Measurements from ENCODE around the gene ASAP3.

The ASAP3 gene

GRCh38 chr1:23475641-23476040 is 8.3 kb downstream of the ASAP3 start:
- TF ChIP-seq GATA2 (IDR thresholded peaks at IDR 0.05; ENCODE audit: low read depth, low read length), result no peak
- TF ChIP-seq GATA3 (IDR thresholded peaks at IDR 0.05; ENCODE audit: low read depth, low read length), result no peak

DNA sequence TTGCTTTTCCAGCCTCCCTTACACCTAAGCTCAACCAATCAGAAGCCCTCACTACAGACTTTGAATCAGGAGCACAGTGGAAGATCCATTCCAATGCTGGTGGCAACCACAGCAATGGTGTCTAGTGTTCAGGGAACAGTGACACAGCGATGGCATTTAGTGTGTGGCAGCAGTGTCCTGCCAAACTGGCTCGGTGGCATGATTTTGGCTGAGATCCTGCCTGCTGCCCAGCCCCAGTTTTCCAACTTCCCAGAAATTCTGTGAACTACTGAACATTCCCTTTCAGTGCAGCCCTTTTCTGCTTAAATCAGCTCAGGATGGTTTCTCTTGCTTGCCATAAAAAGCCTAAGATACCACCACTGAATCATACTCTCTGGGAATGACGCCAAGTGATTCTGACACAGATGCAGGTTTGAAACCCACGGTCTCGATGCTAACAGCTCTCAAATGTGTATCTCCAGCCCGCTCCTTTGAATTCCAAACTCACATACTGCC is 8.8 kb downstream of the ASAP3 start:
- TF ChIP-seq GATA3 (IDR thresholded peaks at IDR 0.05; ENCODE audit: low read depth, low read length), result no peak
- no peak for TF ChIP-seq GATA2 (IDR thresholded peaks at IDR 0.05; ENCODE audit: low read depth, low read length)

DNA sequence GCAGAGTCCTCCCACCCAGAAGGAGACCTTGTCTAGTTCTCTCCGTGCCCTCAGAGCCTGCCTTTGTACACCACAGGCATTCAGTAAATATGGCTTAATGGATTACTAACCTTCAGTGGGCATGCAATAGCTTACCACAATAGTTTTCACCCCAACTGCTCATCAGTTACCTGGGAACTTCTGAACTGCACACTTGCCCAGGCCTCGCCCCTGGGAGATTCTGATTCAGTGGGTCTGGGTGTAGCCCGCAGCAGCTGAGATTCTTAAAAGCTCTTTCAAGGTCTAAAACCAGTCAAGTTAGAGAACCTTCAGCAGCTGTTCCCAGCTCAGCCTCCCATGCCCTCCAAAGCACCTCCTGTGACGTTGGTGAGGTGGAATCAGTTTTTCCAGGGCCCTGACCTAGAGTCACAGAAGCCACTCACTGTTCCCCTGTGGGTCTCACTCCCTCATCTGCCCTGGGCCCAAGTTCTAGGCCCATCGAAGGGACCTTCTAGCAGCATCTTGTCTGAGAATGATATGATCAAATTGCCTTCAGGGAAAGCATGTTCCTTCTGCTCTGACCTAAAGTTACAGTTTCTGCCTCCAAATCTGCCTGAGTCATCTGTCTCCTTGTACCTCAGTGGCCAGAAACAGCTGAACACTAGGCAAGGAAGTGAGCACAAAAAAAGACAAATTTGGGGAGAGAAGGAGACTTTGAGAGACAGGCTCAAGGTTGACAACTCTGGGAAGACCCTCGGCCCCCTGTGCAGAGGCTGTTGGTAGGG is 10.8 kb downstream of the ASAP3 start:
- TF ChIP-seq GATA3 (IDR thresholded peaks at IDR 0.05; ENCODE audit: low read depth, low read length) (no peak), GATA2 (IDR thresholded peaks at IDR 0.05; ENCODE audit: low read depth, low read length) (no peak)

GRCh38 chr1:23472351-23473036 is 11.5 kb downstream of the ASAP3 start:
- TF ChIP-seq GATA2 (IDR thresholded peaks at IDR 0.05; ENCODE audit: low read depth, low read length), result no peak
- TF ChIP-seq GATA3 (IDR thresholded peaks at IDR 0.05; ENCODE audit: low read depth, low read length), result no peak

DNA sequence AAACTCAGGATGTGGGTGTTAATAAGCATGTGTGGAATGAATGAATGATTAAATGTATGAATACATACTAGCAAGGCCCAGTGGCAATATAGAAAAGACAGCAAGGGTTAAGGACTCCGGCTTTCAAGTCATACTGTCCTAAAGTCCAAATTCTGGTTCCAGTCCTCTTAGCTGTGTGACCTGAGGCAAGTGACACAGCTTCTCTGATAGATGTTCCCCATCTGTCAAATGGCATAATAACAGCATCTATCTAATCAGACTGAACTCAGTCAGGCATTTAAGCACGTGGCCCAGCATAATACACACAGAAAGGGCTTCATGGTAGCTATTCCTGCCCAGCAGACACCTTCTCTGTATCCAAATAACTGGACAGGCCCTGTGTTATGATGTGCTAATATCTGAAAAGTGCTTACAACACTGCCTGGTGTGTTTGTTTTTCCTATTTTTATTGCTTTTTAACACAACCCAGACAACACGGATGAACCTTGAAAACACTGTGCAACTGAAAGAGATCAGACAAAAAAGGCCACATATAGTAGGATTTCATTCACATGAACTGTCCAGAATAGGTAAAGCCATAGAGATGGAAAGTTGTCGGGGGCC is 12.4 kb downstream of the ASAP3 start:
- TF ChIP-seq GATA3 (IDR thresholded peaks at IDR 0.05; ENCODE audit: low read depth, low read length), result no peak
- TF ChIP-seq GATA2 (IDR thresholded peaks at IDR 0.05; ENCODE audit: low read depth, low read length), result no peak

- TF ChIP-seq GATA2 (IDR thresholded peaks at IDR 0.05; ENCODE audit: low read depth, low read length), result no peak
- TF ChIP-seq GATA3 (IDR thresholded peaks at IDR 0.05; ENCODE audit: low read depth, low read length), result no peak
These were observed 13.5 kb downstream of the ASAP3 start for GRCh38 chr1:23470282-23471070.

DNA sequence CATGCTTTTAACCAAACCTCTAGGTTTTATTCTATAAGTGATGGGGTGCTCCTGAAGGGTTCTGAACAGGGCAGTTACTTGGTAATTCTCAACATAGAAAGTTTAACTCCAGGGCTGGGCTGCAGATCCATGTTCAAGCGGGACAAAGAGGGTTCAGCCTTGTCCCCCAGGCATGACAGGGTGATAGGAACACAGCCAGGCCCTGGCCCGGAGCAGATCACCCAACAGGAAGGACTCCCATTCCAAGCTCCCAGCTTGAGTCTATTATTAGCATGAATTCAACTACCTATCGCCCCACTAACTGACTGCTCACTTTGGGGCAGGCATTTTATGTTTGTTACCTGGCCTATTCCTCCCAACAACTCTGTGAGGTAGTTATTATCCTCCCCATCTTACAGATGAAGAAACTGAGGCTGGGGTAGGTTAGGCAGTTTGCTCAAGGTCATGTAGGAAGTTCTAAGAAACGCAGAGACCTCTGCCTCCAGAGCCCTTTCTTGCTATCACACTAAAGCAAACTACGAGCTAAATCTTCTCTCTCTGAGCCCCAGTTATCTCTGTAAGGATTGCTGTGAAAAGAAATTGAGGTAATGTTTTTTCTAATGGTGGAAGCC is 14.5 kb downstream of the ASAP3 start:
- no peak for TF ChIP-seq GATA3 (IDR thresholded peaks at IDR 0.05; ENCODE audit: low read depth, low read length)
- TF ChIP-seq GATA2 (IDR thresholded peaks at IDR 0.05; ENCODE audit: low read depth, low read length), result no peak

DNA sequence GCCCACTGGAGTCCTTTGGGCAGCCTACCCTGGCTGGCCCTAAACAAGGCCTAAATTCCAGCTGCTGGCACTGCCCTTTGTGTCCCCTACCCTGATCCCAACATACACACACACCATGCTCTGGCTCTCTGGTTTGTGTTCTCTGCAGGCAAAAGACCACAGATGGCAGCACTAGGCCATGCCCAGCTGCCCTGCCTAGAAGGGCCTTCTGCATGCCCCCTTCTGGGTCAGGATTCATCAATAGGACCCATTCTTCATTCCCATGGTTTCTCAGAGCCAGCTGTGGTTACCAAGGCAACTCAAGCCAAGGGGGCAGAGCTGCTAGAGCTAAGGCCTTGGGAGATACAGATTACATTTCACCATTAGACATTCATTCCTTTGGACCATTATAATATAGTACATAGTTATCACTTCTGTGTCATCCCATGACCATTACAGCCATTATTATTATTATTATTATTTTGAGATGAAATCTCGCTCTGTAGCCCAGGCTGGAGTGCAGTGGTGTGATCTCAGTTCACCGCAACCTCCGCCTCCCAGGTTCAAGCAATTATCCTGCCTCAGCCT is 17.5 kb downstream of the ASAP3 start:
- TF ChIP-seq GATA2 (IDR thresholded peaks at IDR 0.05; ENCODE audit: low read depth, low read length), result no peak
- no peak for TF ChIP-seq GATA3 (IDR thresholded peaks at IDR 0.05; ENCODE audit: low read depth, low read length)

DNA sequence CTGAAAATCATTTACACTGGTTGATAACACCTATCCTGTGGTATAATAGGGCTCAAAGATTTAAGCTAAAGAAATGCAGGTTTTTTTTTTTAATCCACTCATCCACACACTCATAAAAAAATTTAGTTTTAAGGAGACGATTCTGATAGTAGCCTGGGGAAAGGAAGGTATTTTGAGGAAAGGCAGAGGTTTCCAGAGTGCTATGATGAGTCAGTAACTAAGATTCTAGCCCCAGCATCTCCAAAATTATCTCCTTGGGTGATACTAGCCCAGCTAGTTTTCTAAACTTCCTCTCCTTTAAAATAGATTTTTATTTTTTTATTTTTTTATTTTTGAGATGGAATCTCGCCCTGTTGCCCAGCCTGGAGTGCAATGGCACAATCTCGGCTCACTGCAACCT is 20.7 kb downstream of the ASAP3 start:
- no peak for TF ChIP-seq GATA3 (IDR thresholded peaks at IDR 0.05; ENCODE audit: low read depth, low read length)
- no peak for TF ChIP-seq GATA2 (IDR thresholded peaks at IDR 0.05; ENCODE audit: low read depth, low read length)

GRCh38 chr1:23462766-23463165 is 21.2 kb downstream of the ASAP3 start:
- TF ChIP-seq GATA3 (IDR thresholded peaks at IDR 0.05; ENCODE audit: low read depth, low read length) (no peak), GATA2 (IDR thresholded peaks at IDR 0.05; ENCODE audit: low read depth, low read length) (no peak)

DNA sequence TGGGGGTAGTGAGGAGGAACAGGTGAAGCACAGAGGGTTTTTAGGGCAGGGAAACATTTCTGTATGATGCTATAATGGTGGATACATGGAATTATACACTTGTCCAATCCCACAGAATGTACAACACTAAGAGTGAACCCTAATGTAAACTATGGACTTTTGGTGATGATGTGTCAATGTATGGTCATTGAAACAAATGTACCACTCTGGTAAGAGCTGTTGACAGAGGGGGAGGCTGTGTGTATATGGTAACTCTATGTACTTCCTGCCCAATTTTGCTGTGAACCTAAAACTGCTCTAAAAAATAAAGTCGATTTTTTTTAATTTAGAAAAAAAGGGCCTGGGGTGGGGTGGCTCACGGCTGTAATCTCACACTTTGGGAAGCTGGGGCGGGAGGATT is 22.9 kb downstream of the ASAP3 start:
- no peak for TF ChIP-seq GATA3 (IDR thresholded peaks at IDR 0.05; ENCODE audit: low read depth, low read length)
- TF ChIP-seq GATA2 (IDR thresholded peaks at IDR 0.05; ENCODE audit: low read depth, low read length), result no peak

- TF ChIP-seq GATA2 (IDR thresholded peaks at IDR 0.05; ENCODE audit: low read depth, low read length) (no peak), GATA3 (IDR thresholded peaks at IDR 0.05; ENCODE audit: low read depth, low read length) (no peak)
These were observed 23.5 kb downstream of the ASAP3 start for GRCh38 chr1:23460519-23460918.

- TF ChIP-seq GATA2 (IDR thresholded peaks at IDR 0.05; ENCODE audit: low read depth, low read length) (no peak), GATA3 (IDR thresholded peaks at IDR 0.05; ENCODE audit: low read depth, low read length) (no peak)
These were observed 24.6 kb downstream of the ASAP3 start for GRCh38 chr1:23459338-23459757.

Measured in SH-SY5Y (cell line).